ENCODE results near the gene MRPS11. TPM values are rescaled to one million over a fixed set of nuclear protein-coding genes. Genes with fewer than 3 reads are reported as not detected.

Gene MRPS11
- total RNA-seq, result 10 to 100 TPM; 53.3 to 72.6 (median 64.7) TPM
- 10 to 100 TPM; 47.5 to 95.0 TPM for polyA plus RNA-seq
- long read RNA-seq, donor 1, transcript MRPS11-201 (6 exons, 3,644 nt), result major isoform, 15 of 22 reads
- long read RNA-seq, donor 1, partial matches to known transcripts, result 1 of 22 reads
- long read RNA-seq, donor 1, other reads (novel, unspliced or antisense), result 4 of 22 reads
- long read RNA-seq, donor 2, transcript MRPS11-201 (6 exons, 3,644 nt), result major isoform, 25 of 39 reads
- long read RNA-seq, donor 2, partial matches to known transcripts, result 3 of 39 reads
- long read RNA-seq, donor 2, other reads (novel, unspliced or antisense), result 10 of 39 reads
- long read RNA-seq, donor 3, transcript MRPS11-201 (6 exons, 3,644 nt), result major isoform, 11 of 19 reads
- long read RNA-seq, donor 3, partial matches to known transcripts, result 0 of 19 reads
- long read RNA-seq, donor 3, other reads (novel, unspliced or antisense), result 5 of 19 reads

- ATAC-seq, result peak; percentile 93 to 98 (median 97)
- H3K4me3 ChIP-seq, result peak within 1 kb of the TSS; percentile 76 to 94 (median 80)
- H3K27me3 ChIP-seq, result no peaks in the 10 kb centered on the region
- H3K9me3 ChIP-seq, result no peaks in the 10 kb centered on the region
- peaks cover 0 to 63% (median 16%) of the 10 kb centered on the region in 9 donors for H3K36me3 ChIP-seq
- peak within 1 kb of the TSS; percentile 84 to 98 (median 95) for H3K27ac ChIP-seq
- peaks cover 5 to 56% (median 30%) of the 10 kb centered on the region in 9 donors for H3K4me1 ChIP-seq
- TF ChIP-seq CTCF (IDR thresholded peaks at IDR 0.05), result no peak
- intact Hi-C loops (cut with DNase I), result no loop called here
- 0 to 1% methylated on average over 55 of the region's 55 CpGs for WGBS, 2 donors
- peak; percentile 90 to 92 for DNase-seq
These were observed at the start of gene MRPS11, which contains the start of gene MRPL46 for GRCh38 chr15:88467073-88467934. Gene MRPS11 (plus strand): TSS chr15:88467708. CDS start chr15:88467718, 10 bp downstream. Gene MRPL46 (minus strand): TSS chr15:88467388. CDS start chr15:88467377, 11 bp downstream.

- intact Hi-C loops (cut with DNase I), result no loop called here
- ATAC-seq, result no peak
- H3K36me3 ChIP-seq, result no peaks in the 10 kb centered on the region
- H3K4me1 ChIP-seq, result no peaks in the 10 kb centered on the region
- no peaks in the 10 kb centered on the region for H3K9me3 ChIP-seq
- peaks cover 0 to 17% (median 4%) of the 10 kb centered on the region in 7 donors for H3K27me3 ChIP-seq
- no peak overlapping the region for H3K4me3 ChIP-seq
- 70 to 75% methylated on average over 3 of the region's 3 CpGs for WGBS, 2 donors
- no peak for DNase-seq
- H3K27ac ChIP-seq, result no peak overlapping the region
- no peak for TF ChIP-seq CTCF (IDR thresholded peaks at IDR 0.05)
These were observed 47.7 kb upstream of the MRPS11 start for GRCh38 chr15:88419830-88420229.

GRCh38 chr15:88423331-88423730 lies 44.2 kb upstream of the MRPS11 start:
- Histone ChIP-seq H3K27ac (no peak overlapping the region), H3K27me3 (peaks cover 0 to 26% (median 6%) of the 10 kb centered on the region in 7 donors), H3K4me3 (no peak overlapping the region), H3K36me3 (no peaks in the 10 kb centered on the region), H3K9me3 (no peaks in the 10 kb centered on the region), H3K4me1 (no peaks in the 10 kb centered on the region)
- intact Hi-C loops (cut with DNase I), result no loop called here
- no peak for ATAC-seq
- WGBS, 2 donors, result 80 to 84% methylated on average over 8 of the region's 8 CpGs
- DNase-seq, result no peak
- TF ChIP-seq CTCF (IDR thresholded peaks at IDR 0.05), result no peak

GRCh38 chr15:88426304-88426703 lies 41.2 kb upstream of the MRPS11 start:
- intact Hi-C loops (cut with DNase I), result no loop called here
- ATAC-seq, result no peak

More at GRCh38 chr15:88426304-88426703, 41.2 kb upstream of the MRPS11 start:
- DNase-seq, result no peak
- Histone ChIP-seq H3K36me3 (no peaks in the 10 kb centered on the region), H3K27me3 (peaks cover 0 to 22% (median 5%) of the 10 kb centered on the region in 7 donors), H3K9me3 (no peaks in the 10 kb centered on the region), H3K4me1 (no peaks in the 10 kb centered on the region), H3K27ac (no peak overlapping the region), H3K4me3 (no peak overlapping the region)
- TF ChIP-seq CTCF (IDR thresholded peaks at IDR 0.05), result no peak
- 67 to 69% methylated on average over 2 of the region's 2 CpGs for WGBS, 2 donors

All from heart right ventricle (tissue), 16 donors.